ENCODE results near the gene SEMA3F.
A peak's percentile ranks its signal among the peaks of the same experiment; 100 is the strongest.

The SEMA3F gene

DNA sequence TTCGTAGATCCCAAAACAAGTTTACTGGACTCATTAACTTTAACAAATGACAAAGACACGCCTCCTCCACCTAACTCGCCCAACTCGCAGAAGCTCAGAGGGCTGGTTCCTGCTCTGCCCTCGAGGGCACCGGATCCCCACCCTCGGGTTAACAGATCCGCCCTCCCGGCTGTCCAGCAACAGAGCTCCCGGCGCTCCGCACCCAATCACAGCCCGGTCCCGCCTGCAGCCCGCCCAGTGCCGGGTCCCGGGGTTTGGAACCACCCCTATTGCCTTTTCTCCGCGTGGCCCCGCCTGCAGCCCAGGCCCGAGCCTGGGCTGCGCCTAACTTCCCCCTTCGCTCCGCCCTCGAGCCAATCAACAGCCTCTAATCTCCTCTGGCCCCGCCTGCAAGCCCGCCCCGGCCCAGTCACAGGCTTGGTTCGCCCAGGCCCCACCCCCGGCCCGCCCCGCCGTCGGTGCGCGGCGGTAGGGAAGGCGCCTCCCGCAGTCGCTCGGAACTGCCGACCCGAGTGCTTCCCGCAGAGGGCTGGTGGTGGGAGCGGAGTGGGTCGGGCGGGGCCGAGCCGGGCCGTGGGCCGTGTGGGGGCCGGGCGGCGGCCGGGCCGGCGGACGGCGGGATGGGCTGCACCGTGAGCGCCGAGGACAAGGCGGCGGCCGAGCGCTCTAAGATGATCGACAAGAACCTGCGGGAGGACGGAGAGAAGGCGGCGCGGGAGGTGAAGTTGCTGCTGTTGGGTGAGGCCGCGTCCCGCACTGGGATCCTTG, 80.8 kb downstream of the SEMA3F start, which contains the start of gene GNAI2:
Gene GNAI2 (plus strand): TSS at position 489 of the 768 bp plus-strand sequence. CDS start 132 bp downstream, at position 621.
- TF ChIP-seq, protein P1, sequence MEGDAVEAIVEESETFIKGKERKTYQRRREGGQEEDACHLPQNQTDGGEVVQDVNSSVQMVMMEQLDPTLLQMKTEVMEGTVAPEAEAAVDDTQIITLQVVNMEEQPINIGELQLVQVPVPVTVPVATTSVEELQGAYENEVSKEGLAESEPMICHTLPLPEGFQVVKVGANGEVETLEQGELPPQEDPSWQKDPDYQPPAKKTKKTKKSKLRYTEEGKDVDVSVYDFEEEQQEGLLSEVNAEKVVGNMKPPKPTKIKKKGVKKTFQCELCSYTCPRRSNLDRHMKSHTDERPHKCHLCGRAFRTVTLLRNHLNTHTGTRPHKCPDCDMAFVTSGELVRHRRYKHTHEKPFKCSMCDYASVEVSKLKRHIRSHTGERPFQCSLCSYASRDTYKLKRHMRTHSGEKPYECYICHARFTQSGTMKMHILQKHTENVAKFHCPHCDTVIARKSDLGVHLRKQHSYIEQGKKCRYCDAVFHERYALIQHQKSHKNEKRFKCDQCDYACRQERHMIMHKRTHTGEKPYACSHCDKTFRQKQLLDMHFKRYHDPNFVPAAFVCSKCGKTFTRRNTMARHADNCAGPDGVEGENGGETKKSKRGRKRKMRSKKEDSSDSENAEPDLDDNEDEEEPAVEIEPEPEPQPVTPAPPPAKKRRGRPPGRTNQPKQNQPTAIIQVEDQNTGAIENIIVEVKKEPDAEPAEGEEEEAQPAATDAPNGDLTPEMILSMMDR (conservative IDR thresholded peaks at IDR 0.05) = no peak
- H3K27ac ChIP-seq = peak within 1 kb of the TSS; percentile 73

DNA sequence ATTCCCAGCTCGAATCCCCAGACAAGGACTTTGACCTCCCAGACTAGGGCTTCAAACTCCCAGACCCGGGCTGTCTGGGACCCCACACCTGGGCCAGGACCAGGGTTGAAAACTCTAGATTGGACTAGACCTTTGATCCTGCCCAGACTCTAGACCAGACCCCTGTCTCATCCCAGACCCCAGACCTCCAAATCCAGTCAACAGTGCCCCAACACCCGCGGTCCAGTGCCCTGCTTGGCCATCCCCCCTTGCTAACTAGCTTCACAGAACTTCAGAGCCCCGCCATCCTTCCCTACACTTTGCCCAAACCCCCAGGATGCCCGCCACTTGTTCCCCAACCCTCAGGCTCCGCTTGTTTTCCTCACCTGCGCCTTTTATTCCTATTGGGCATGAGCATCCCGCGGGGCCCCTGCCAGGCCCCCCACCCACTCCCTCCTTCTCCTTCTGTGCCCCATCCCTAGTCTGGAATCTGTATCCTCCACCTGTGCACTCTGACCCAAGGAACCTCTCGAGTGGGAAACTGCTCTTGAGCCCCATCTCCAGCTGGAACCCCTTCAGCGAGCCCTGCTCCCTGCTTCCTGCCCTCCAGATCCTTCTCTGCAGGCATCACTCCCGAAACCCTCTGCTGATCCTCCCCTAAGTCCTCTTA, 81.5 kb downstream of the SEMA3F start:
- TF ChIP-seq, protein P1 (conservative IDR thresholded peaks at IDR 0.05) = no peak
- peak overlapping the region; percentile 73 for H3K27ac ChIP-seq

DNA sequence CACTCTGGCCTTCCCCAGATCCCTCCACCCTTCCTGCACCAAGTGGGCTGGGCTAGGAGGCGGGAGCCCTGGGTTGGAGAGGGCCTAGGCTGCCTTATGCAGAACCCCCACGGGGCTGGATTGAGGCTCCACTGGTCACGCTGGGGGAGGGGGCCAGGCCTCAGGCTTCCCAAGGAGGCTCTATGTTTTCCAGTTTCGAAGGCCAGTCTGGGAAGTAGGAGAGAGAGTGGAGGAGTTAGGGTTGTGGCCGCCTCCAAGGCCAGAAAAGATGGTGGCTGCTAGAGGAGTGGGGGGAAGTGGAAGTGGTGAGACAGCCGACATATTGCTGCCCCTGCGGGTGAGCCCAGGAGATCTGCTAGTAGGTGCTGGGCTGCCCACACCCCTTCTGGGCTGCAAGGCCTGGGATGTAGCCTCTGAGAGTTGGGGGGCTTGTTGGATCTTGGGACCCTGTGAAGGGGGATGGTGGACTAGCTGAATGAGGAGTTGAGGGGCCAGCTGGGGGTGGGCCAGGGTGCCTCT, 82.1 kb downstream of the SEMA3F start:
- peak overlapping the region; percentile 73 for H3K27ac ChIP-seq
- TF ChIP-seq, protein P1 (conservative IDR thresholded peaks at IDR 0.05) = no peak

DNA sequence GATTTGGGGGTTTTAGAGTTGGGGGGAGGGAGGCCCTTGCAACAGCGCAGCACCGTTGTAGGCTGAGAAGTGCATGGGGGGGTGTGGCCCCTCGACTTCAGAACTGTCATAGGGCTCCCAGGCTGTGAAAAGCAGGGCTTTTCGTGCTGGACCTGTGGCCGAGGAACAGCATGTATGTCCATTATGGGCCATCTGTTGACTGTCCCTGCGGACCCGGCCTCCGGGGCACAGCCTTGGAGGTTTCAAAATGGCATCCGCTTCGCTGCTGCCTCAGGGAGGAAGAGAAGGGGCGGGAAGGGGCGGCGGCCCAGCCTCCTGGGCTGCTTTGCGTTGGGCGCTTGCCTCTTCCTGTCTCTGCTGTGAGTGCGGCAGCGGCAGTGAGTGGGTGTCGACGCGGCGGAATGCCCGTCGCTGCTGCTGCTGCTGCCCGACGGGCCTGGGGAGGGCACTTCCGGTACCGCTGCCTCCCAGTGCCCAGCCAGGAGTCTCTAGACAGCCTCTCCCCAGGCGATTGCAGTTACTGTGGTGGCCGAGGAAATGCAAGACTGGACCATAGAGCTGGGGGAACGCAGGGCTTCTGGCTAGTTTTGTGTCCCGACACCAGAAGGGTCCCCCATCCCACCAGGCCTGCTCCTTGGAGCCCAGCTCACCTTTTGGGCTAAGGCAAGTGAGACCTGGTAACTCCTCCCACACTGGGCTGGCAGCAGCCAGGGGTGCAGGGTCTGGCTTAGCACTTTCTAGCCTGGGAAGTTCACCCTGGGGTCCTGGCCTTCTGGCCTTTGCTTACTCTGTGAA, 82.8 kb downstream of the SEMA3F start:
- TF ChIP-seq, protein P1 (conservative IDR thresholded peaks at IDR 0.05) = no peak
- peak overlapping the region; percentile 73 for H3K27ac ChIP-seq

DNA sequence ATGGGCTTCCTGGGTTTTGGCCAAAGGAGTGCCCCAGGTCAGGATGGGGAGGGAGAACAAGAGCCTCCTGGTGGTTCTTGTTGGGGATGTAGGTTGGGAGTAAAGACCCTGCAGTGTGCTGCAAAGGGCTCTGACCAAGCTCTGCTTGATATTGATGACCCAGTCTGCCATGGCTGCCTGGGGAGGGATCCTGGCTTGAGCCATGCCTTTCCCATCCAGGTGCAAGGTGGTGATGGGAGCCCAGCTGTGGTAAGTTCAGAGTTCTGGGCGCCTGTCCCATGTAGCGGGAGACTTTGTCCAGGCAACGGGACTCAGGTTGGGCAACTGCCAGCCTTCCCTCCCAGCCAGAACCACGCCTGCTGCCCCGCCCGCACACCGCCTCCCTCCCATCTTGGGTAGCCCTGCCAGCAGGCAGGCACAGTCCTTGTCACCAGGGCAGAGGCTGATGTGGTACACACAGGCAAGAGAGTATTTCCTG, 83.5 kb downstream of the SEMA3F start:
- TF ChIP-seq, protein P1 (conservative IDR thresholded peaks at IDR 0.05) = no peak
- peak overlapping the region; percentile 73 for H3K27ac ChIP-seq
